ENCODE results near the gene NCKAP5L.

NCKAP5L gene, protein sequence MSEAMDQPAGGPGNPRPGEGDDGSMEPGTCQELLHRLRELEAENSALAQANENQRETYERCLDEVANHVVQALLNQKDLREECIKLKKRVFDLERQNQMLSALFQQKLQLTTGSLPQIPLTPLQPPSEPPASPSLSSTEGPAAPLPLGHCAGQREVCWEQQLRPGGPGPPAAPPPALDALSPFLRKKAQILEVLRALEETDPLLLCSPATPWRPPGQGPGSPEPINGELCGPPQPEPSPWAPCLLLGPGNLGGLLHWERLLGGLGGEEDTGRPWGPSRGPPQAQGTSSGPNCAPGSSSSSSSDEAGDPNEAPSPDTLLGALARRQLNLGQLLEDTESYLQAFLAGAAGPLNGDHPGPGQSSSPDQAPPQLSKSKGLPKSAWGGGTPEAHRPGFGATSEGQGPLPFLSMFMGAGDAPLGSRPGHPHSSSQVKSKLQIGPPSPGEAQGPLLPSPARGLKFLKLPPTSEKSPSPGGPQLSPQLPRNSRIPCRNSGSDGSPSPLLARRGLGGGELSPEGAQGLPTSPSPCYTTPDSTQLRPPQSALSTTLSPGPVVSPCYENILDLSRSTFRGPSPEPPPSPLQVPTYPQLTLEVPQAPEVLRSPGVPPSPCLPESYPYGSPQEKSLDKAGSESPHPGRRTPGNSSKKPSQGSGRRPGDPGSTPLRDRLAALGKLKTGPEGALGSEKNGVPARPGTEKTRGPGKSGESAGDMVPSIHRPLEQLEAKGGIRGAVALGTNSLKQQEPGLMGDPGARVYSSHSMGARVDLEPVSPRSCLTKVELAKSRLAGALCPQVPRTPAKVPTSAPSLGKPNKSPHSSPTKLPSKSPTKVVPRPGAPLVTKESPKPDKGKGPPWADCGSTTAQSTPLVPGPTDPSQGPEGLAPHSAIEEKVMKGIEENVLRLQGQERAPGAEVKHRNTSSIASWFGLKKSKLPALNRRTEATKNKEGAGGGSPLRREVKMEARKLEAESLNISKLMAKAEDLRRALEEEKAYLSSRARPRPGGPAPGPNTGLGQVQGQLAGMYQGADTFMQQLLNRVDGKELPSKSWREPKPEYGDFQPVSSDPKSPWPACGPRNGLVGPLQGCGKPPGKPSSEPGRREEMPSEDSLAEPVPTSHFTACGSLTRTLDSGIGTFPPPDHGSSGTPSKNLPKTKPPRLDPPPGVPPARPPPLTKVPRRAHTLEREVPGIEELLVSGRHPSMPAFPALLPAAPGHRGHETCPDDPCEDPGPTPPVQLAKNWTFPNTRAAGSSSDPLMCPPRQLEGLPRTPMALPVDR (N-terminal part only)

DNA sequence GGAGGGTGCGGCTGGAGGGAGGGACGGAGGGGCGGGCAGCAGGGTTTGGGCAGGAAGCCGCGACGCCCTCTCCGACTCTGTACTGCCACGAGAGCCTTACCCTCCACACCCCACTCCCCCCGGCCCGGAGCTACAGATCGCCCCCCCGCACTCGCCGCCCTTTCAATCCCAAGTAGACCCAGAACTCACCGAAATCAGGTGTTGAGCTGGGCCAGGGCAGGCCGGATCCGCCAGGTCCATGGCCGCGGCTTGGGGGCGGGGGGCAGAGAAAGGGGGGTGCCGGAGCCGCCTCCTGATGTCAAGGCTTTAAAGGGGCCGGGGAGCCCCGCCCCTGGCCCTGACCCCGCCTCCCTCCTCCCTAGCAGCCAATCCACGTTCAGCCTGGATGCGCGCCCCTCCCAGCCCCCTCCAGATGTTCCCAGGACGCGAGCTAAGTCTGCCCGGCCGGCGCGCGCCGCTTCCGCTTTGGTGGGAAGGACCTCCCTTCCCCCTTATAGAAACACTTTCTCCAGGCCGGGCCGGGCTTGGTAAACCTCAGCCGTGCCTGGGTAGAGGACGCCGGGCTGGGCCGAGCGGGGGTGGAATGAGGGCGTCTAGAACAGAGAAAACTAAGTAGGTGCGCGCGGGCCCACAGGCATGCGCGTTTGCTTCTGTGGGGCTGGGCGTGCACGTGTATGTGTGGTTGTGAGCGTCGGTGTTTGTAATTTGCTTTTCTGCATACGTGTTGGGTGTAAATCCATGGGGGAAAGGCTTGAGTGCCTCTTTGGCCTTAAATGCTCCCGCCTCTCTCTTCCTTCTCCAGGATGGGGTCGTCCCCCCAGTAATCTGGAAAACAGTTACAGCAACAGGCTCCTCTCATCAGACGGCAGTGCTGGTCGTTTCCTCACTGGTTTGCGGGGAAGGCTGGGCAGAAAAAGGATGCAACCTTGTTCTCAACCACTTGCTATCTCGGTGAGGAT, at the start of gene NCKAP5L:
Gene NCKAP5L, minus strand, starts transcription at position 281 of the 959 bp plus-strand sequence. CDS start 24,369 bp downstream, outside the sequence.
- peak; percentile 94 to 96 for DNase-seq (ENCODE audit: low read depth in 2 of 2)

DNA sequence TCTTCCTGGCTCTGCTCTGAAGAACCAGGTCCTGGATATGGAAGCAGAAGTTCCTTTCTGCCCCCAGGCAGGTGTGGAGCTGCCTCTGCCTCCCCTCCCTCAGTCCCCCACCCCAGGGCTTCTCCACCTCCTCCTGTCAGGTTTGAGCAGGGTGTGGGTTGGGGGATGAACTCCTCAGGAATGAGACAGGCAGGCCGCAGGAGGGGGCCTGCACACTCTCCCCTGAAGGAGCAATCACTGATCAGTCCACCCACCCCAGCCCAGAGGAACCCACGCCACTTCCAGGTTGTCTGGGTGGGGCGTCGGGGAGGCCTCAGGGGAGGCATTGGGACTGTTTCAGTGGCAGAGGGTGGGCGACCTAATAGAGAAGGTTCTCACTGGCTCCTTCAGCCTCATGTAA, 48.9 kb upstream of the NCKAP5L start:
- no peak for DNase-seq (ENCODE audit: low read depth in 2 of 2)

DNA sequence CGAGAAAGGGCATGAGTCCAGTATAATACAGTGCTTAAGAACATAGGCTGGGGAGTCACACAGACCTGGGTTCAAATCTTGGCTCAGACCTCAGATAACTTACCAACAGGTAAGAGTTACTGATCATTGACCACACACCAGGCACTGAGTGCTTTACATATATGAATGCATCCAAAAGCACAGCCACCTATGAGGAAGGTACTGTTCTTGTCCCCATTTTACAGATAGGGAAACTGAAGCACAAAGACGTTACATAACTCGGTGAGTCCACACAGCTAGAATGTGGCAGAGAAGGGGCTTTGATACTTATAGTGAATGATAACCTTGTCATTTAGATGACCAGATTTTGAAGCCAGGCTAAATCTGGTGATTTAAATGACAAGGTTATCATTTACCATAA, 47.9 kb upstream of the NCKAP5L start:
- DNase-seq (ENCODE audit: low read depth in 2 of 2), result no peak

DNA sequence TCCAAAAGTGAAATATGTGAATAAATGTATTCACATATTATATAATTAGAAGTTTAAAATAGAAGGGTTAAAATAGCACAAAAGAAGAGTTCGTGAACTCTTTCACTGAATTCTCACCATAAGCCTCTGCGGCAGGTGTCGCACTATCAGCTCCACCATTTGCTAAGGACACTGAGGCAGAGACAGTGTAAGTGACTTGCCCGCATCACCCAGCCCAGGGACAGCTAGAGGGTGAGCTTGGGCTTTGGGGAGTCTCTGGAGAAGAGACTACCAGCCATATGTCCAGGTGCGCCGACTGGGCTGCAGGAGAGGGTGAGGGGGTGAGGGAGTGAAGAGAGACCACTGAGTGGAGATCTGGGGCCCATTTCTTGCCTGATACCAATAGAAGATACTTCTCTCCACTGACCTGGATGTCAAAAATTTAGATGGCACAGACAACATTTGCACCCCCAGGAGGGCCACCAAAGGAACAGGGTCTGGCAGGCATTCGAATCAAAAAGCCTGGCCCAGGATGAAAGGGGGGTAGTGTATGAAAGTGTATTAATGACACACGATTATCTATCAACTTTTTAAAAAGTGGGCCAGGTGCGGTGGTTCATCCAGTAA, 47.0 kb upstream of the NCKAP5L start:
- DNase-seq (ENCODE audit: low read depth in 2 of 2), result no peak

DNA sequence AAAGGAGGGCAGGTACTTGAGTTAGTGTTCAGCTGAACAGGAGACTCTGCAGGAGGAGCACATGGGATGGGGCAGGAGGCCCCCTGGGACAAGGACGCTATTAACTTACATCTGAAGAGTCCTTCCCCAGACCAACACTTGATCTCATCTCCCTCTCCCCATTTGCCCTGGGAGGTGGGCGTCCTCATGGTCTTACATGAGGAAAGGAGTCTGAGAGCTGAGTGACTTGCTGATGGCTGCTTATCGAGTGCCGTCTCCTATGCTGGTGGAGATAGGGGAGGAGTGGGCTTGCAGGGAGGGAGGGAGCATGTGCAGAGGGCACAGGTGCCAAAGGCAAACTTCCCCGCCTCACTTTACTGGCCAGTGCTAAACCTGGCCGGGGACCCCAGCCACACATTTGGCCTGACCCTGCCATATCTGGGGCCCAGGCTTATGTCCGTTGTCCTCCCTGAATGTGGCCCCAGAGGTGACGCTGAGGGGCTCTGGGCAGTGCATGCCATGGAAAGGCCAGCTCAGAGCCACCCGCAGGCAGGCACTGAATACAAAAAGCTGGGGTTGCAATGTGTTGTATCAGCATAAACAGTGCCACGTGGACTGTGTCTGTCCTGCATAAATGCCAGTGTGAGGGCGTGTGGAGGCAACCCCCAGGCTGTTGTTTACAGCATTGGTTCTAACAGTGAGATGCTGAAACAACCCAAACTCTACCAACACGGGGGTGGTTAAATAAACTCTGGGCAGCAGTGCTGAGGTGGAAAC, 46.1 kb upstream of the NCKAP5L start:
- no peak for DNase-seq (ENCODE audit: low read depth in 2 of 2)

DNA sequence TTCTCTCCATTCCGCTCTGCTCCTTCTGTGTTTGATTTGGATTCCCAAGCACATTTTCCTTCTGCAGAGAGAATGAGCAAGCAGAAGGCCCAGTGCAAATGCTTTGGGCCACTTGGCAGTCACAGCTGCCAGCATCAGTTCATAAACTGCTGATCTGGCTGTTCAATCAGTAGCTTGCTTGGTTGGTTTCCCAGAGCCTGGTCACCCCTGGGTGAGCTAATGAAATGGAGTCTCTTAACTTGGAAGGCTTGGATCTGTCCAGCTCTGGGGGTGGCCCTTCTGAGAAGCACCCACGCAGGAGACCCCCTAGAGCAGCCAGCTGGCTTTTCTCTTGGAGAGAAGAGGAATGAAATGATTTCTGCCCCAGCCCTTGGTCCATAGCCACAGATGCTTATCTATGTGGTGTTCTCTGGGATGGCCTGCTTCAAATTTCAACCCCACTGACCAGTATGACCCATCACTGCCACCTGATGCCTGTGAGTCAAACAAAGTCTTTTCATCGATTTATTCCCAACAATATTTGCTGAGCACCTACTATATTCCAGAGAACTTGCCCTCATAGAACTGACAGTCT, 45.2 kb upstream of the NCKAP5L start:
- DNase-seq (ENCODE audit: low read depth in 2 of 2), result no peak

DNA sequence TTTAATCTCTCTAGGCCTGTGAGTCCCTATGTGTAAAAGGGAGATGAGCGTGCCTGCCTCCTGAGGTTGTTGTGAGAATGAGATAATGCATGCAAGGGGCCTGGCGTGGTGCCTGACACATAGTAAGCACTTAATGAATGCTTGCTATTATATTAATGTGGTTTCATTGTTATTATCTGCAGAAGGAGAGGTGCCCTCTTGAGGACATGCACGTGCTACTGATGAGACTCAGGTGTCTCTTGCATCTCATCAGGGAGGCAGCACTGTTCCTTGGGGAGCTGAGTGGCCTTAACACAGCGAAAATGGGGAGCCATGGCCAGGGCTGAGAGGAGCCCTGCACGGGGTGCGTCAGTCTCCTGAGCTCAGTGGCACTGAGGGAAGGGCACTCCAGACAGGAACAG, 44.6 kb upstream of the NCKAP5L start:
- DNase-seq (ENCODE audit: low read depth in 2 of 2), result no peak

DNA sequence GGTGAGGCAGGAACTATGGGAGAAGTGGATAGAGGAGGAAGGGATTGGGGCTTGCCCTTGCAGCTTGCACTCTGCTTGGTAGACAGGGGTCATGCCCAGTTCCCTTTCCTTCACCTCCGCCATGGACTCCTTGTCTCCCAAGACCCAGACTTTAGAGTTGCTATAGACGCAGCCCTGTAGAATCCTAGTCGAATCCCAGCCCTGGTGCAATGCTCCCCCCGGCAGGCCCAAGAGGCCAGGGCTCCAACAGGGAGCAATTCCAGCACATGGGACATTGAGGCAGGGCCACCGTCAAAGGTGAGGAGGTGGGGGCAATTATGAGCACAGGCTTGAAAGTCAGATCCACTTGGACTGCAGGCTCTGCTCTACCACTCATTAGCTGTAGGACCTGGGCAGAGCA, 44.2 kb upstream of the NCKAP5L start:
- DNase-seq (ENCODE audit: low read depth in 2 of 2), result no peak

DNA sequence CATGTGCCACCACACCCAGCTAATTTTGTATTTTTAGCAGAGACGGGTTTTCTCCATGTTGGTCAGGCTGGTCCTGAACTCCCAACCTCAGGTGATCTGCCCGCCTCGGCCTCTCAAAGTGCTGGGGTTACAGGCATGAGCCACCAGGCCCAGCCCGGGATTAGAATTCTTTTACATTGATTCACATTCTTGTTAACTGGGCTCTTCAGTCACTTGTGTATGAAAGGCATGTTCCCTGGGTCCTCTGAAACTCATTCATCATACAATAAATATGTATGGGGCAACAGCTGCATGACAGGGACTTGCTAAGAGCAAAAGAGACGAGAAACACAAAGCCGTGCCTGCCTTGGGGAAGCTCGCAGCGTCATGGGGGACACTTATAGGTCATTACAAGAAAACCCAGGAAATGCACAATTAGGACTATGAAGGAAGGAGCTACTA, 43.6 kb upstream of the NCKAP5L start:
- DNase-seq (ENCODE audit: low read depth in 2 of 2), result peak in 1 of 2 experiments; percentile 14

DNA sequence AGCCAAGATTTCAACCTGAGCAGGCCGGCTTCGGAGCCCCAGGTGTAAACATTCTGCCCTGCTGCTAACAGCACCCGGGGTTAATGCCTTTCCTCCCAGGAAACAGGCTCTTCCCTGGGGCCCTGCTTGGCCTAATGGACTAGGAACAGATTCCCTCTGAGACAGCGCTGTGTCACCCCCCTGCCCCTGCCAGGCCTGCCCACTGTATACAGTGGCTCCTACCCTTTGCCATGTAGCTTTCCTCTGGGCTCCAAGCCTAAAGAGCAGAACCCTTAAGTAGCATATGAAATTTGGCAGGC, 43.0 kb upstream of the NCKAP5L start:
- no peak for DNase-seq (ENCODE audit: low read depth in 2 of 2)

DNA sequence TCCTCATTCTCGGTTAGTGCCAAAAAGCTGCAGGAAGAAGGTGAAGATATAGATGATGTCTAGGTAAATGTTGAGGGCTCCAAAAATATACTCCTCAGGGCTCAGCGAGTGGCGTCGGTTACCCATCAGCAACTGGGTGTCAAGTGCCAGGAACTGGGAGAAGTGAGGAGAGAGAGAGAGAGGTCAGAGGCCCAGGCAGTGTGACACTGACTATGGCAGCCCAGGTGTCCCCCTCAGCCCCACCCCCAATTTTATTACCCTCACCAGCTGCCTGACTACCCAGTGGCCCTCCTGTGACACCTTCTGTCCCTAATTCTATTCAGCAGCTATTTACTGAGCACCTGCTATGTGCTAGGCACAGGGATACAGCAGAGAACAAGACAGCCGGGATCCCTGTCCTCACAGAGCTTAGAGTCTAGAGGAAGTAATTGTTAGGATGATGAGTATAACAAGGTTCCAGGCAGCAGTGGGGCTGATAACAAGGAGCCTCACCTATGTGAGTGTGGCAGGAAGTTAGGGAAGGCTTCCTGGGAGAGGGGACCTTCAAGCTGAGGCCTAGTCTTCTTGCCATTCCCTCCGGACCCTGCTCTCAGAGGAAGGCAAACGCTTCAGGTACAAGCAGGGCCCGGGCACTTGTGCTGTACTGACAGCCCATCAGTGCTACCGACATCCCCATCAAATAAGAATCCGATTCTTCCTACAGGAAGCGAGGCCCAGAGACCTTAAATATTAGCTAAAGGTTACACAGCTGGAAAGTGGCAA, 42.5 kb upstream of the NCKAP5L start:
- DNase-seq (ENCODE audit: low read depth in 2 of 2), result no peak

DNA sequence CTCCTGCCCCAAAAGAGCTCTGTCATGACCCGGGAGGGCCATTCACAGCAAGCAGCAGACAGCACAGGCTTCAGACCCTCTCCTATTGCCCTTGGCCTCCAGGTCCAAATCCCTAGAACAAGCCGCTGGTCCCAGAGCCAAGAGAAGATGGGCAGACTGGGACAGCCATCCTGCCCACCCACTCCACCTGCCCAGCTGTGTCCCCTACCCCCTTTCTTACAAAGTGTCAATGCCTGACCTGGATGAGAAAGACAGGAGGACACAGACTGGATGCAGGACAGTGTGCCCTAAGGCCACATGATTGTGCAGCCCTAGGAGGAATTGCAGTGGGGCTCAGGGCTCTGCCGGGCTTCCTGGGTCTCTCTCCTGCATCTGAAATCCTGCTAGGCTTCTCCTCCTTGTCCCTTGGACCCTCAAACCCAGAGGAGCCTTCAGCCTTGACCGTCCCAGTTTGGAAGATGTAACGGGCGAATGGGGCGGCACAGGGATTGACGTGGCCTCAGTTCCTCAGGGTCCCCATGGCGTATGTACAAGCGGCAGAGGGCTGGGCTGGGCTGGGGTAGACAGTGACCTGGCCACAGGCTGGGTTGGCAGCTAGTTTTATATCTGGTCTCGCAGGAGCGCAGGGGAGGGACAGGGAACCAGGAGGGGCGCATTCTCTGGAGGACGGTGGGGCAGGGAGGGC, 41.7 kb upstream of the NCKAP5L start:
- DNase-seq (ENCODE audit: low read depth in 2 of 2), result no peak

DNA sequence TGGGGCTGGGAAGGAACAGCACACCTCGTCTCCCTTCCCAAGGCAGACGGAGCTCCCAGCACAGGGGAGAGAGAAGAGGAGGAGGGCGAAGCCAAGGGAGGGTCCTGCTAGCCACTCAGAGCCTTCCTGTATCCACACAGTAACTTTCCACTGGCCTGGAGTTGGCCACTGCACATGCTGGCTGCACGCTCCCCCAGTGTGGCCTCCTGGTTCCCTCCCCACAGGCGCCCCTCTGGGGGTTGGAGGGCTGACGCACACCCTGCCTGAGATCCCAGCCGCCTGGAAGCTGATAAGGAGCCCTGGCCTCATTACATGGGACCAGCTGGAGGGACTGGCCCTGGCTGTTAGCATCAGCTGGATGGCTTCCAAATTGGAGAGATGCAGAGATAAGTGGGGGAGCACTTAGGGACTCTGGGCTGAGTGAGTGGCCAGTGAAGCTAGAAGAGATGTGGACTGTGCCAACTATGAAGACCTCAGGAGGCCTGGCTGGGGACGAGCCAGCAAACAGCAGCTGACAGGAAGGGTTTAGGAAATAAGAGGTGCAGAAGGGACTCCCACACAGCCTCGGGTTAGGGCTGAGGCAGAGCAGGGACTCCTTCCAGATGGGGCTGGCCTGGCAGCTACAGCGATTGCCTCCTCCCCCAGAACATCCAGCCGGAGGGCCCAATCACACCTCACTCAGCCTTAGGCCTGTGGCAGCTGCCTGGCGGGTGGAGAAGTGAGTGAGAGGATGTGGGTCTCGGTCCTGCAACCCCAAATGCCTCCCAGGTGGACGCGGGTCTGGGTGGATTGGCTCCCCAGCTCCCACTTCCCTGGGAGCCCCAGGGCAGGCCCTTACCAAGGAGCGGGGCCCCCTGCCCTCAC, 41.0 kb upstream of the NCKAP5L start:
- peak; percentile 83 to 87 for DNase-seq (ENCODE audit: low read depth in 2 of 2)

DNA sequence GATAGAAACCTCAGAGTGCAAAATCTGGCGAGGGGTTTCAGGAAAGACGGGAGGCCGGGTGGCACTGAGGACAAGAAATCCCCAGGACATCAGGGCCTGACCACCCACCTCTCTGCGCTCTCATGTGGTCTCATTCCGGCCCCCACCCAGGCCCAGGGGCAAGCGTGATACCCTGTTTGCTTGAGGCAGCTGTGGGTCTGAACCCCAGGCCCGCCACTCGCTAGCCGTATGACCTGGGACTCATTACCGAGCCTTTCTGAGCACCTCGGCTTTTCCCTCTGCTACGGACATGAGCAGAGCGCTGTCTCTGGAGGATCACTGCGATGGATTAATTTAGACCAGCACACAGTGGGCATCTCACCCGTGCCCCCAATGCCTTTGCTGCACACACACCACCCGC, 40.2 kb upstream of the NCKAP5L start:
- no peak for DNase-seq (ENCODE audit: low read depth in 2 of 2)

DNA sequence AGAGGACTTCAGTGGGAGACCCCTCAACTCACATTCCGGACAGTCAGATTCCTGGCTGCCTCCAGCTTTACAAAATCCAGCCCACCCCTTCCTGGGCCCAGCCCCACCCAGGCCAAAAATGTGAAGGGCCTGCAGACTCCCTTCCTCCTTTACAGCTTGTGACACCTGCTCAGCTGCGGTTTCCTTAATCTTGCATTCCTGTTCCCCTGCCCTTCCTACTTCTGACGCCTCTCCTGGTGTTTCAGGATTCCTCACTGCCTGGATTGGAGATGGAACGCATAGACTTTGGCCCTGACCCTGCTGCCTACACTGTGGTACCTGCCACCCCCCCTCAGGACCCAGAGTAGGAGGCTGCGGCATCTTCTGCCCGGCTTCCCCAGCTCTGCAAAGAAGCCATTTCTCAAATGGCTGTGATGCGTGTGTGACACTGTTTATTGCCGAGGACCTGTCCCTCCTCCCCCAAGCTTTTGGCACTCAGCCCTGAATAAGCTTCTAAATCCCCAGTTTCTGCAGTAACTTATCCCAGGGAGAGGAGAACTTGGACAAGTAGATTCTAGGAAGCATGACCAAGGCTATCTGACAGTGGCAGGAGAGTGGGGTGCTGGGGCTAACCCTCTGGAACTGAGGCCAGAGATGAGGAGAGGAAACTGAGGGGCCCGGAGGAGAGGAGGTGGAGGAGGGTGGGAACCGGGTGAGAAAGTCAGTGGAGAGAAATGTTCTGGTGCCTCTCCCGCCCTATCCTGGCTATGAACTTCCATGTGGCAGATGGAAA, 39.5 kb upstream of the NCKAP5L start:
- no peak for DNase-seq (ENCODE audit: low read depth in 2 of 2)

DNA sequence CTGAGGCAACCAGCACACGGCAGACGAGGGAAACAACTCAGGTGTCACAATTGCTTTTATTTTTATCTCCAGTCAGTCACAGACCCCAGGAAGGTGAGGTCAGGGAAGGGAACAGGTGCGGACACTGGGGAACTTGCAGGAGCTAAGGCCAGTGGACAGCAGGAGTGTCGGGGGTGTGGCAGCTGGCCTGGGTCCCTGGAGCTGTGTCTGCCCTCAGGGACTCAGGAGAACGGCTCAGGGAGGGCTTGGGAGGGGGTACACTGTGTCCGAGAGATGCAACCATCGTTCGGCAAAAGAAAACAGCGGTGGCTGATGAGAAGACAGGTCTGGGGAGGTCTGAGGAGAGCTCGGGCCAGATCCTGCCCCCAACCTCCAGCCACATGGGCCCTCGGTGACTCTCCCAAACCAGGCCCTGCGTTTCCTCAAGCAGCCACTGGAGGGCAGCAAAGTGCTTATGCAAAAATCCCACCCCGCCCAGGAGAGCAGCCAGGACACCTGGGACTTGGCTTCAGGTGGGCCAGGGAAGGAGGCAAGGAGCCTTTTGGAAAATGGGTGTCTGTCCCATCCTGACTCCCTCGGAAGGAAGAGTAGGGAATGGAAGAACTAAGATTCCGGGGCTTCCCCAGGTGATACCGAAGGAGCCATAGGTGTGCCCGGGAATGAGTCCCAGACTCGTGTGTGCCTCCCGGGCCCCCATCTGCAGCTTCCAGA, 38.8 kb upstream of the NCKAP5L start:
- no peak for DNase-seq (ENCODE audit: low read depth in 2 of 2)
